Upper lobe of left lung (tissue), 6 donors: ENCODE data around the gene RUFY3. TPM values are rescaled to one million over a fixed set of nuclear protein-coding genes. Genes with fewer than 3 reads are reported as not detected.

Source experiments
- ATAC-seq, 2 donors: fragments of 200-7000 bp; cut with Tn5 transposase; one replicate each; pipeline ENCODE4 v1.9.1; 2022; ENCODE audit warnings: mild to moderate bottlenecking in 2 of 2, moderate library complexity in 2 of 2; ENCODE audit not compliant: low FRiP score in 2 of 2
- DNase-seq, 2 donors: peaks; one replicate each; pipeline ENCODE4 v3.0.0-alpha.2; 2019 to 2020
- H3K27ac ChIP-seq, 4 donors: fragments of 200-600 bp; sonication (generic); one replicate each; pipeline ENCODE4 v1.5.1; 2016 to 2019
- H3K27me3 ChIP-seq, 4 donors: fragments of 200-600 bp; sonication (generic); one replicate each; pipeline ENCODE4 v1.5.1; 2017 to 2019
- H3K36me3 ChIP-seq, 4 donors: fragments of 200-600 bp; sonication (generic); one replicate each; pipeline ENCODE4 v1.5.1; 2016 to 2019
- H3K4me1 ChIP-seq, 4 donors: fragments of 200-600 bp; sonication (generic); one replicate each; pipeline ENCODE4 v1.5.1; 2018 to 2019
- H3K4me3 ChIP-seq, 4 donors: fragments of 200-600 bp; sonication (generic); one replicate each; pipeline ENCODE4 v1.5.1; 2017 to 2019; ENCODE audit warnings: mild to moderate bottlenecking in 2 of 4, moderate library complexity in 1 of 4
- H3K9me3 ChIP-seq, 4 donors: fragments of 200-600 bp; sonication (generic); one replicate each; pipeline ENCODE4 v1.5.1; 2018 to 2019
- EP300 ChIP-seq, 4 donors: sonication (generic); formaldehyde crosslinking; IDR thresholded peaks; one replicate each; pipeline ENCODE4 v1.5.1; 2017; ENCODE audit warnings: antibody characterized with exemption in 4 of 4, control low read depth in 2 of 4
- POLR2A ChIP-seq, 4 donors: fragments of 450-650 bp; IDR thresholded peaks; one replicate each; pipeline ENCODE4 v1.5.1; 2016 to 2017; ENCODE audit warnings: antibody characterized with exemption in 4 of 4, mild to moderate bottlenecking in 2 of 4
- POLR2AphosphoS5 ChIP-seq, 2 donors: sonication (generic); formaldehyde crosslinking; IDR thresholded peaks; one replicate each; pipeline ENCODE4 v1.5.1; 2017; ENCODE audit warnings: antibody characterized with exemption in 2 of 2
- WGBS, 2 donors: methylation state at CpG; one replicate each; pipeline ENCODE4 v1.1.5; 2017 to 2018; 5-methylcytosine and 5-hydroxymethylcytosine counted together
- total RNA-seq, 6 donors: library from RNA; depleted of rRNA in 4 of 6; stranded (reverse); fragments of >200 nt in 4 of 6; gene quantifications; one replicate each; pipeline versions ENCODE4 v1.1.0 to v1.2.1, GENCODE V29; 2016 to 2021
- TF ChIP-seq, protein P1 (sequence below), 6 experiments: fragments of 450-650 bp in 4 of 6; fragments of 200-600 bp in 2 of 6; sonication (generic) in 2 of 6; IDR thresholded peaks; one replicate each; pipeline ENCODE4 v1.5.1; 2016 to 2019; ENCODE audit warnings: antibody characterized with exemption in 6 of 6
- donor health status: DM: no; HTN: no; CAD: no; lungs with moderate emphysema.
- donor health status: DM: no; HTN: yes; CAD: no; lungs with severe emphysema.

The RUFY3 gene
- total RNA-seq, 6 donors from 2014 or later = 65.1 to 161 (median 80.8) TPM

DNA sequence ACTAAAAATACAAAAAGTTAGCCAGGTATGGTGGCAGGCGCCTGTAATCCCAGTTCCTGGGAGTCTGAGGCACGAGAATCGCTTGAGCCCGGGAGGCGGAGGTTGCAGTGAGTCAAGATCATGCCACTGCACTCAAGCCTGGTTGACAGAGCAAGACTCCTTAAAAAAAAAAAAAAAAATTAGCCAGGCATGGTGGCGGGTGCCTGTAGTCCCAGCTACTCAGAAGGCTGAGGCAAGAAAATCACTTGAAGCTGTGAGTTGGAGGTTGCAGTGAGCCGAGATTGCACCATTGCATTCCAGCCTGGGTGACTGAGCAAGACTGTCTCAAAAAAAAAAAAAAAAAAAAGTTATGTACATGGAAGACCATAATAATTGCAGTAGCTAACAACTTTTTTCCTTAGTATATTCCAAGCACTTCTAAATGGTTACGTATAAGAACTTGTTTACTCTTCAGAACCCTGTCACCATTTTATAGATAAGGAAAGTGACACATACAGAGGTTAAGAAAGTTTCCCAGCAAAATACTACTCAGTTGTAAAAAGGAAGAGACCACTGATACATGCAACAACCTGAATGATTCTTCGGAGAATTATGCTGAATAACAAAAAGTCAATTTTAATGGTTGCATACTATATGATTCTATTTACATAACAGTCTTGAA is 24.5 kb downstream of the RUFY3 start:
- Histone ChIP-seq H3K27ac (peak overlapping the region in 1 of 4 donors; percentile 44), H3K4me3 (no peak overlapping the region), H3K9me3 (no peaks in the 10 kb centered on the region), H3K27me3 (no peaks in the 10 kb centered on the region), H3K4me1 (peaks cover 6 to 9% (median 7%) of the 10 kb centered on the region in 4 donors), H3K36me3 (no peaks in the 10 kb centered on the region)
- DNase-seq (peak in 1 of 2 donors; percentile 76), ATAC-seq (peak; percentile 57 to 86)
- WGBS, 2 donors = 70 to 78% methylated on average over 9 of the region's 9 CpGs
- TF ChIP-seq POLR2AphosphoS5 (IDR thresholded peaks at IDR 0.05) = no peak
- TF ChIP-seq, protein P1, sequence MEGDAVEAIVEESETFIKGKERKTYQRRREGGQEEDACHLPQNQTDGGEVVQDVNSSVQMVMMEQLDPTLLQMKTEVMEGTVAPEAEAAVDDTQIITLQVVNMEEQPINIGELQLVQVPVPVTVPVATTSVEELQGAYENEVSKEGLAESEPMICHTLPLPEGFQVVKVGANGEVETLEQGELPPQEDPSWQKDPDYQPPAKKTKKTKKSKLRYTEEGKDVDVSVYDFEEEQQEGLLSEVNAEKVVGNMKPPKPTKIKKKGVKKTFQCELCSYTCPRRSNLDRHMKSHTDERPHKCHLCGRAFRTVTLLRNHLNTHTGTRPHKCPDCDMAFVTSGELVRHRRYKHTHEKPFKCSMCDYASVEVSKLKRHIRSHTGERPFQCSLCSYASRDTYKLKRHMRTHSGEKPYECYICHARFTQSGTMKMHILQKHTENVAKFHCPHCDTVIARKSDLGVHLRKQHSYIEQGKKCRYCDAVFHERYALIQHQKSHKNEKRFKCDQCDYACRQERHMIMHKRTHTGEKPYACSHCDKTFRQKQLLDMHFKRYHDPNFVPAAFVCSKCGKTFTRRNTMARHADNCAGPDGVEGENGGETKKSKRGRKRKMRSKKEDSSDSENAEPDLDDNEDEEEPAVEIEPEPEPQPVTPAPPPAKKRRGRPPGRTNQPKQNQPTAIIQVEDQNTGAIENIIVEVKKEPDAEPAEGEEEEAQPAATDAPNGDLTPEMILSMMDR (IDR thresholded peaks at IDR 0.05) = no peak
- no peak for TF ChIP-seq EP300 (IDR thresholded peaks at IDR 0.05)
- no peak for TF ChIP-seq POLR2A (IDR thresholded peaks at IDR 0.05)

DNA sequence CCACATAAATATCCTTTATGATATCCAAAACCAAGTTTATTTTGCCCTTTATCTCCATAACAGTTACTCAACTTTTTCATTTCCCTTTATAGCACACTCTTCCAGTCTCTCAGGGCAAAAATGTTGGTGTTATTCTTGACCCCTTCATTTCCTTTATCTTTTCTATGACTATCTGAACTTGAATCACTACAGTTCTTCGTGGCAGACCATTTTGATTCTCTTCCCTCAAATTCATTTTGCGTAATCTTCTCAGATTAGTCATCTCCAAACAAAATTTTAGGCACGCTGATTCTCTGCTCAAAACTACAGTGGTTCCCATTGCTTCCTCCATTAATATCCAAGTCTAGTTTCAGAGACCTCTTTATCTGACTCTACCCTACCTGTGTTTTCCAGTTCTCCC is 26.1 kb downstream of the RUFY3 start:
- 73 to 76% methylated on average over 3 of the region's 3 CpGs for WGBS, 2 donors
- no peaks in the 10 kb centered on the region for H3K9me3 ChIP-seq
- H3K27ac ChIP-seq = no peak overlapping the region
- no peak overlapping the region for H3K4me3 ChIP-seq
- no peak for TF ChIP-seq POLR2A (IDR thresholded peaks at IDR 0.05)
- TF ChIP-seq POLR2AphosphoS5 (IDR thresholded peaks at IDR 0.05) = no peak
- TF ChIP-seq, protein P1 (IDR thresholded peaks at IDR 0.05) = no peak
- no peak for TF ChIP-seq EP300 (IDR thresholded peaks at IDR 0.05)
- ATAC-seq = no peak
- no peak for DNase-seq
- H3K4me1 ChIP-seq = peaks cover 0 to 9% (median 6%) of the 10 kb centered on the region in 4 donors
- H3K36me3 ChIP-seq = no peaks in the 10 kb centered on the region
- no peaks in the 10 kb centered on the region for H3K27me3 ChIP-seq

DNA sequence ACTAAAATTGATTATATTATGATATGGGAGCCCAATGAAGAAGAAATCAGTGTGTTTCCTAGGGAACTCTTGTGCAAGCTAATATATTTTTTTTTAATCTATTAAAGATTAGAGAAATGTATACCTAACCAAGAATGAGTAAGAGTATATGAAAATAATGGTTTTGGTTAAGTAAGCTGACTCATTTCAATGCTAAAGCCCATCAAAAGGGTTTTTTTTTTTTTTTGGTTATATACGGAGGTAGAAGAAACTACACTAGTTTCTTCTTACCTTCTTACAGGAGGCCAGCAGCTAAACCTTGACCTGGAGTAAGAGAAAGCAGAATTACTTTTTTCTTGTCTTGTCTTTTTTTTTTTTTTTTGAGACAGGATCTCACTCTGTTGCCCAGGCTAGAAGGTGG is 27.5 kb downstream of the RUFY3 start:
- no peak for ATAC-seq
- TF ChIP-seq POLR2AphosphoS5 (IDR thresholded peaks at IDR 0.05) = no peak
- TF ChIP-seq POLR2A (IDR thresholded peaks at IDR 0.05) = no peak
- TF ChIP-seq, protein P1 (IDR thresholded peaks at IDR 0.05) = no peak
- no peak for TF ChIP-seq EP300 (IDR thresholded peaks at IDR 0.05)

DNA sequence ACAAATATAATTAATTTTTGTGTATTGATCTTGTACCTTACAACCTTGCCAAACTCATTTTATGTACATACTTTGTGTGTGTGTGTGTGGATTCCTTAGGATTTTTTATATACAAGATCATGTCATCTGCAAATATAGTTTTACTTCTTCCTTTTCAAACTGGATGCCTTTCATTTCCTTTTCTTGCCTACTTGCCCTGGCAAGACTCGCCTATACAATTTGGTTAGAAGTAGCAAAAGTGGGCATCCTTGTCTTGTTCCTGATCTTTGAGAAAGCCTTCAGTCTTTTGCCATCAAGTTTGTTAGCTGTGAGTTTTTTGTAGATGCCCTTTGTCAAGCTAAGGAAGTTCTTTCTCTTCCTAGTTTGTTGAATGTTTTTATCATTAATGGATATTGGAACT is 30.5 kb downstream of the RUFY3 start:
- H3K4me3 ChIP-seq = no peak overlapping the region
- ATAC-seq (no peak), DNase-seq (no peak)
- H3K4me1 ChIP-seq = peaks cover 0 to 3% (median 0%) of the 10 kb centered on the region in 4 donors
- no peak overlapping the region for H3K27ac ChIP-seq
- no peaks in the 10 kb centered on the region for H3K27me3 ChIP-seq
- H3K9me3 ChIP-seq = no peaks in the 10 kb centered on the region
- TF ChIP-seq EP300 (IDR thresholded peaks at IDR 0.05) (no peak), POLR2A (IDR thresholded peaks at IDR 0.05) (no peak), POLR2AphosphoS5 (IDR thresholded peaks at IDR 0.05) (no peak)
- TF ChIP-seq, protein P1 (IDR thresholded peaks at IDR 0.05) = no peak
- 81 to 85% methylated on average over 1 of the region's 1 CpG for WGBS, 2 donors
- H3K36me3 ChIP-seq = no peaks in the 10 kb centered on the region

More for the DNA sequence above, 27.5 kb downstream of the RUFY3 start:
- WGBS, 2 donors = 88 to 94% methylated on average over 1 of the region's 1 CpG
- Histone ChIP-seq H3K4me1 (peaks cover 3 to 6% (median 4%) of the 10 kb centered on the region in 4 donors), H3K9me3 (no peaks in the 10 kb centered on the region), H3K27ac (no peak overlapping the region), H3K4me3 (no peak overlapping the region), H3K36me3 (no peaks in the 10 kb centered on the region), H3K27me3 (no peaks in the 10 kb centered on the region)
- no peak for DNase-seq

DNA sequence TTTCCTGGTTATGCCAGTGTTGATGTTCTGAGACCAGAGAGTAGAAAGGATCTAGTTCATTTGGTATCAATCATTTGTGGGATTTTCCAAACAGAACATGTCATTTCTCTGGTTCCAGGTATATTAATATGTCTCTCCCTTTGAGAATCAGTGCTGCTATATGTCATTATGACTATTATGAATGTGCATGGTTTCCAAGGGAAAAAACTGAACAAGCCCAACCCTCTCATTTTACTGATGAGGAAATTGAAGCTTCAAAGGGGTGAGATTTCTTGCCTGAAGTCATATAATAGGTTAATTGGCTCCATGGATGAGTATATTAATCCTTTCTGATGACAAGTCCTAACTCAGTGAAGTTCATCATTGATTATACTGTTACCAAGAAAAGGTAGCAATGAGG is 31.9 kb downstream of the RUFY3 start:
- Histone ChIP-seq H3K27ac (no peak overlapping the region), H3K4me1 (peaks cover 0 to 4% (median under 1%) of the 10 kb centered on the region in 4 donors), H3K36me3 (no peaks in the 10 kb centered on the region), H3K9me3 (no peaks in the 10 kb centered on the region), H3K4me3 (no peak overlapping the region), H3K27me3 (no peaks in the 10 kb centered on the region)
- TF ChIP-seq POLR2A (IDR thresholded peaks at IDR 0.05) (no peak), EP300 (IDR thresholded peaks at IDR 0.05) (no peak), POLR2AphosphoS5 (IDR thresholded peaks at IDR 0.05) (no peak)
- TF ChIP-seq, protein P1 (IDR thresholded peaks at IDR 0.05) = no peak
- ATAC-seq = no peak
- DNase-seq = no peak
